ENCODE data around the gene MICOS13.

MICOS13 gene

DNA sequence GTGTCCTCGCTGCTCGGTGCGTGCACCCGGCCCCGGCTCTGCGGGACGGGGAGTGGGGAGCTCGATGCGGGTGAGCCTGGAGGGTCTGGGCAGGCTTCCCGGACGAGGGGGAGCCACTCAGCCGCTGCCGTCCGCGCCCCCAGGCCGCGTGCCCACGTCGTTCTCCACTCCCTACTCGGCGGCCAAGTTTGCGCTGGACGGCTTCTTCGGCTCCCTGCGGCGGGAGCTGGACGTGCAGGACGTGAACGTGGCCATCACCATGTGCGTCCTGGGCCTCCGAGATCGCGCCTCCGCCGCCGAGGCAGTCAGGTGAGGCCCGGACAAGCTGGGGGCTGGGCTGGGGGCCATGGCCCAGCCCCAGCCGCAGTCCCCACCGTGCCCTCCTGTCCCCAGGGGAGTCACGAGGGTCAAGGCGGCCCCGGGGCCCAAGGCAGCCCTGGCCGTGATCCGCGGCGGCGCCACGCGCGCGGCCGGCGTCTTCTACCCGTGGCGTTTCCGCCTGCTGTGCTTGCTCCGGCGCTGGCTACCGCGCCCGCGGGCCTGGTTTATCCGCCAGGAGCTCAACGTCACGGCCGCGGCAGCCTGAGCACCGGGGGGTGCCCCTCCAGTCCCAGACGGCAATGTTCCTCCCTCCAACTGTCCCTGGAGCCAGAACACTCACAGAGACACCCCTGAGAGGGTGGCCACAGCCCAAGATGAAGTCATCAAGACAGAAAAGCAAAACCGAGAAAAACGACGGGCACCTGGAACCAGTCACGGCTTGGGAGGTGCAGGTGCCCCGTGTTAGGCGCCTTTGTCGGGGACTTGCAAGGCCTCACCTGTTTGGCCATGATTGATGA lies 7.3 kb upstream of the MICOS13 start:
- no peak for DNase-seq

- peak; percentile 60 for DNase-seq
Observed at GRCh38 chr19:5686647-5687359, 6.5 kb upstream of the MICOS13 start.

GRCh38 chr19:5686326-5686646 lies 6.0 kb upstream of the MICOS13 start:
- no peak for DNase-seq

DNA sequence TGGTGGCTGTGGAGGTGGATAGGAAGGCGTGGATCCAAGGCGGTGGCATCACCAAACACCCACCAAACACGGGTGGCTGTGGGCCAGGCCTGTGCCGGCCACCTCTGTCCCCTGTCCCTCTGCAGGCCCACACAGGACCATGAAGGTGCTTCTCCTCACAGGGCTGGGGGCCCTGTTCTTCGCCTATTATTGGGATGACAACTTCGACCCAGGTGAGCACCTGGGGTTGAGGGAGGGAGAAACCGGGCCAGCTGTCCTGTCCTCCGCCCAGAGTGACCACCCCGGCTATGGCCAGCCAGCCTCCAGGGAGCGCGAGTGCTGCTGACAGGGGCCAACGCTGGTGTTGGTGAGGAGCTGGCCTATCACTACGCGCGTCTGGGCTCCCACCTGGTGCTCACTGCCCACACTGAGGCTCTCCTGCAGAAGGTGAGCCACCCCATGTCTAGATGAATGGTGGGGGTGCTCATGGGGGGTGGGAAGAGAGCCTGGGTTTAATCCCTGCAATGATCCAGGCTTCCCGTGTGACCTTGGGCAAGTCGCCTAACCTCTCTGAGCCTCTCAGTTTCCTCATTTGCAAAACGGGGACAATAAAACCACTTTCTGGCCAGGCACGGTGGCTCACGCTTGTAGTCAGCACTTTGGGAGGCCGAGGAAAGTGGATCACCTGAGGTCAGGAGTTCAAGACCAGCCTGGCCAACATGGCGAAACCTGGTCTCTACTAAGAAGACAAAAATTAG lies 4.5 kb upstream of the MICOS13 start:
- no peak for DNase-seq

DNA sequence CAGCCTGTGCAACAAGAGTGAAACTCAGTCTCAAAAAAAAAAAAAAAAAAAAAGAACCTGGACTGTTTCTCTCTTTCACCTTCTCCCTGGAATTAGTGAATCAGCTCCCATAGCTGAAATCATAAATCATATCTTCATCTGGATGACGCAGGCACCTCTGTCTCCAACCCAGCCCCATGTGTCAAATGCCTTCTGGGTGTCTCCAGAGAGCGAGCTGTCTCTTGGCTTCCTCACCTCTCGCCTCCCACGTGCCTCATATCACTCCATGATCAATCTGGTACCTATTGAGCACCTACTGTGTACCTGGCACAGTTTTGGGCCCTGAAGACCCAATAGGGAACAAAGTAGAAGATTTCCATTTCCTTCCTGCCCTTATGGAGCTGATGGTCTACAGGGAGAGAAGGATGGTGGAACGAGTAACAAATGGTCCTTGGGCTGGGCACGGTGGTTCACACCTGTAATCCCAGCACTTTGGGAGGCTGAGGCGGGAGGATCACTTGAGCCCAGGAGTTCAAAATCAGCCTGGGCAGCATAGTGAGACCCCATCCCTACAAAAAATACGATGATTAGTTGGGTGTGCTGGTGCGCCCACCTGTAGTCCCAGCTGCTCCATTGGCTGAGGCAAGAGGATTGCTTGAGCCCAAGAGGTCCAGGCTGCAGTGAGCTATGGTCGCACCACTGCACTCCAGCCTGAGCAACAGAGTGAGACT lies 3.0 kb upstream of the MICOS13 start:
- no peak for DNase-seq

- no peak for DNase-seq
Observed at GRCh38 chr19:5682107-5682482, 1.8 kb upstream of the MICOS13 start.

- DNase-seq = no peak
Observed at GRCh38 chr19:5681391-5682106, 1.2 kb upstream of the MICOS13 start.

- DNase-seq = no peak
Observed at GRCh38 chr19:5680084-5680436, 256 bp downstream of the MICOS13 start.

DNA sequence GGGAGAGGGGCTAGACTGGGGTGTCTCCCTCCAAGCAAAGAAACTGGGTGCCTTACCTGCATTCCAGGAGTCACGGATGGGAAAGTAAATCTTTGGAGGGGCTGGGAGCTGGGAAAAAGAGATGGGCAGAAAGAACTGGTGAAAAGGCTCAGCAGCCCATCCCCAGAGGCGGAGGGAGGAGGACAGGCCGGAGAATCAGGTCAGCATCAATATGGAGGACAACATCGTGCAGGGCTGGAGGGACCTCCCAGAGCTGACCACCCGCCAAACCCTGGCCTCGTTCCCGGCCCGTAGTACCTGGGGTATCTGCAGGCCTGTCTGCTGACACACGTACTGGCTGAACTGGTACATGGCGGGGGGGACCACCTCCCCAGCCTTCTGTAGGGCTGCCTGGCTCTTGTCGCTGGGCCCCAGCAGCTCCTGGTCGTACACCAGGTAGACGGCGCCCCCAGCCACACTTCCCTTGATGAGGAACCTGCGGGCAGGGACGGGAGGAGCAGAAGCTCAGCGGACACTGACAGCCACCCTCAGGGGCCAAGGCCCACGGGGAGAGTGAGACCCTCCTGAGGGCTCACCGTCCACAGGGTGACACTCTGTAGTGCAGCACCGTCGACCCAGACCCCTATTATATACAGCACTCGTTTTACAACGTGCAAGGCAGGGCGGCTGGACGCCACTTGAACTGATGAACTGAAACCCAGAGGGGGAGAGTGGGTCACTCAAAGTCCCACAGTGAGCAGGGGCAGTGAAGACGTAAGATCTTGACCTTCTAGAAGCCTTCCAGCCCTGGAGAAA lies 830 bp downstream of the MICOS13 start:
- no peak for DNase-seq

DNA sequence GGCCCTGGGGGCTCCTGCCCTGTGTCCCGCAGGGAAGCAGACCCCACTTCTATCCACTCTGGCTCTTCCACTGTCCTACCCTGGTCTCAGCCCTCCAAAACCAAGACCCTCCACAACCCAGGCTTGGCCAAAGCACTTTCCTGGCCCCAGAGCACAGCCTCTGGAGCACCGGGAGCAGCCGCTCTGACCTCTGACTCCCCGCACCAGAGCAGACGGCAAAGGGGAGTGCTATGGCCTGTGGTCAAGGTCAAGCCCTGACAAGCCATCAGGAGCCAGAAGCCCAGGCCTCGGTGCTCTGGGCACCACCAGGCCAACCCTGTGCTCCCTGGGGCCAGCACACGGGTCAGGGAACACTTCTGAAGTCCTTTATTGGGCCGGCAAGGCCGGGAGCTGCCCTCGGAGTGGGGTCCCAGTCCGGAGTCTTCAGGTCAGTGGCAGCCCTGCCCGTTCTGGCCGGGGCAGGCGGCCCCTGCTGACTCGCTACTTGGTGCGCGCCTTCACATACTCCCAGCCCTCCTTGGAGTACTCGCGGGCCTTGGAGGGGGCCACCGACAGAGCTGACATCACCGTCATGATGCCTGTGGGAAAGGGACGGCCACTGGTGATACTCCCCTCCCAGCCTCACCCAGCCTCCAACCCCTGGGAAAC lies 2.1 kb downstream of the MICOS13 start:
- DNase-seq = no peak

DNA sequence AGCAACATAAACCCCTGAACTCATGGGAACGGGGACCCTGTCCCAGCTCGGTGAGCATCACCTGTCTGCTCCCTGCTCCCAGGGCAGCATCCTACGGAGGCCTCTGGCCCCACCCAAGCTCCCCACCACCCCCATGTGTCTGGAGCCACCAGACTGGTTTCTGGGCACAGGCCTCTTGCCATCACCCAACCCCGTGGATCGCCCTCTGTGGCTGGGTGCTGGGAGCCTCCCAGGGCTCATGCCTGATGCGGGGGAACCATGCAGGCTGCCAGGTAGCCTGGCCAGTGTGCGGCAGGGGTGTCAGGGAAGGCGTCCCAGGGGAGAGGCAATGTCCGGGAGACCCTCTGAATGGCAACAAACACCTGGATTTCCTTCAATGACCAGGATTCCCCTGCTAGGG lies 2.7 kb downstream of the MICOS13 start:
- no peak for DNase-seq

DNA sequence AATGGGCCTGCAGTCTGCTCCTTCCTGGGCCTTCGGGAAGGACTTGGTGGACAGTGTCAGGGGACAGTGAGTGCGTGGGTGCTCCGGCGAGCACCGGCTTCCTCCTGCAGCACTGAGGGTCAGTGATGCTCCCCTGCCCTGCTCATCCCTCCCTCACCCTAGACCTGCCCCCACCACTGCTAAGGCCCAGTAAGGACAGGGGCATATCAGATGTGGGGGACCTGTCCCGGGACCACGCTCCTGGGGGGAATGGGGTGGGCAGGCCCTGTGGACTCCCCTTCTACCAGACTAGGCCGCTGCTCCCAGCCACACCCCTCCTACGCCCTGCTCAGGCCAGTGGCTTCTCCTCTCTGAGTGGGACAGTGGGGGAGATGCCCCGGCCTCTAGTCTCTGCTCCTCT lies 3.2 kb downstream of the MICOS13 start:
- no peak for DNase-seq

GRCh38 chr19:5676772-5677105 lies 3.6 kb downstream of the MICOS13 start:
- no peak for DNase-seq

DNA sequence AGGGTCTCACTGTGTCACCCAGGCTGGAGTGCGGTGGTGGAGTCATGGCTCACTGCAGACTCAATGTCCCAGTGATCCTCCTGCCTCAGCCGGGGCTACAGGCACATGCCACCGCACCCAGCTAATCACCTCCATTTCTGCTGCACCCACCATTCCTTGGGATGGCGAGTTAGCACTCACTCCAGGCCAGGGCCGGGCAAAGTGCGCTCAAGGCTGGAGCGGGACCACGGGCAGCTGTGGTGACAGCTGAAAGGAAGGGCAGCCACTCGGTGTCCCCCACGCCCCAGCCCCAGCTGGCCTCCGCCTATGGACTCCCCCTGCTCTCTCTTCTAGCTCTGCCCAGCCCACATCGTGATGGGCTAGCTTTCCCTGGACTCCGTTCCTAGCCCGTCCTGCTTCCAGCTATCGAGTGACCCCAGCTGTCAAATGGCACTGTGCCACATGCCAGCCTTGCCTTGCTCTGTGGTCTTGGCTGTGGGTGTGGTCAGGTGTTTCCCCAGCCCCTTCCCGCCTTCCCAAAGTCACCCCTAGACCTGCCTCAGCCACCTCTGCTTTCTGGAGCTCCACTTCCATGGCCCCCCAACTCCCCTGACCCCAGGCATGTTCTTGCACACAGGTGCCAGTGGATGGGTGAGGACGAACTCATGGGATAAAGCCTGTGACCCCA lies 4.1 kb downstream of the MICOS13 start:
- no peak for DNase-seq

- no peak for DNase-seq
Observed at GRCh38 chr19:5674714-5675113, 5.6 kb downstream of the MICOS13 start.

GRCh38 chr19:5673752-5674151 lies 6.6 kb downstream of the MICOS13 start:
- no peak for DNase-seq

DNA sequence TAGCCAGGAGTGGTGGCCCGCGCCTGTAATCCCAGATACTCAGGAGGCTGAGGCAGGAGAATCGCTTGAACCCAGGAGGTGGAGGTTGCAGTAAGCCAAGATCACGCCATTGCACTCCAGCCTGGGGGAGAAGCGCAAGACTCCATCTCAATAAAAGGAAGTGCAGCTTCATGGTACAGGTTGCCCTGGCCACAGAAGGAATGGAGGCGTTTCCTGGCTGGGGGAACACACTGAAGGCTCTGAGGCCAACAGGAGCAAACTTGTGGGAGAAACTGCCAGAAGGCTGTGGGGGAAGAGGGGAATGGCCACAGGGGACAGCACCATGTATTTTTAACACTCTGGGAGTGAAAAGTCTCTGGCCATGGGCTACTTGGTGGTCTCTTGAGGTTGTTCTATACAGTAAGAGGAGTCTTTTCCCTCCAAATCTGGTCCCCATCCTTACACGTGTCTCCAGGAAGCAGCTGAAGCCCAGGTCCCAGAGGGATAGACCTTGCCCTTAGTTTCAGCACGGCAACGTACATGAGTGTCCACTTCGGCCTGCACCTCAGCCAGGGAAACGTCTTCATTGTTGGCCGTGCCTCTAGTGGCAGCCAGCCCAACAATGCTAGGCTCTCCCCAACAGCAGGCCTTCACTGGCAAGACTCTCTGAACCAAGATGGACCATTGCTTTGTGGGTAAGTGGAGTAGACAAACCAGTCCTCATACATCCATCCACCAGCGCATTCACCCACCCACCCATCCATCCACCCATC lies 7.4 kb downstream of the MICOS13 start:
- DNase-seq = no peak

GRCh38 chr19:5671600-5671999 lies 8.7 kb downstream of the MICOS13 start:
- DNase-seq = no peak

DNA sequence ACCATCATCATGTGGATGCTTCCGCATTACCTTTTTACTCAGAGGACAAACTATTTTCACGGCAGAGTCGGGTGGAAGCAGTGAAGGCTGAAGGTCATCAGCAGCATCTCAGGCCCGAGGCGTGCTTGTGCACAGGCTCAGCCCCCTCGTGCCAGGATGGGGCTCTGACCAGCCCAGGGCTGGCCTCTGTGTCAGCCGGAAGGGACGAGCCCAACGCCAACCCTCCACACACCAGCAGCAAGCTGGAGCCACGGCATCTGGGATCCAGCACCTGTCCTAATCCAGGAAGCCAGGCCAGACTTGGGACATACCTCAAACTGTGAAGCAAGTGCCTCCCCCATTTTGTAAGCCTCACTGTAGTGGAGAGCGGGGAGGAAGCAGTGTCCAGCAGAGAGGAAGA lies 11.1 kb downstream of the MICOS13 start:
- no peak for DNase-seq

- DNase-seq = no peak
Observed at GRCh38 chr19:5667751-5668271, 12.5 kb downstream of the MICOS13 start.

All from NCI-H1417 treated with DMSO at 0.1 percent for 48 hours (cell line).